HEK293 (cell line): ENCODE results near the gene ABAT.
"Not testable (repeated sequence)": the region's sequence is repeated elsewhere in the genome, so short reads cannot be mapped to it uniquely, and the experiment has no call there.

ENCODE experiments used
- CTCF ChIA-PET: fragments of 350-600 bp; formaldehyde crosslinking; extraction: SDS; loops from one replicate; lab custom pipeline; 2021; ENCODE audit warnings: antibody characterized with exemption; lab: Yijun Ruan, JAX
- POLR2A ChIA-PET: fragments of 300-600 bp; formaldehyde crosslinking; extraction: SDS; loops from one replicate; lab custom pipeline; 2020; ENCODE audit warnings: antibody characterized with exemption, inconsistent platforms; lab: Yijun Ruan, JAX
- H3K27ac ChIP-seq: fragments of 200-500 bp; sonication (Bioruptor generic); 2 replicates; pipeline ENCODE4 v1.5.1; 2014; ENCODE audit warnings: low read depth, low read length, control low read depth, inconsistent platforms; ENCODE audit errors: extremely low read depth
- H3K36me3 ChIP-seq, 2 experiments: fragments of 200-500 bp in 1 of 2; sonication (Bioruptor generic) in 1 of 2; 1 replicate in 1 of 2; 2 replicates in 1 of 2; pipeline ENCODE4 v1.5.1; 2014 to 2017; ENCODE audit warnings: inconsistent platforms in 2 of 2, low read length in 2 of 2; ENCODE audit not compliant: control insufficient read depth in 2 of 2, insufficient read depth in 1 of 2
- H3K4me1 ChIP-seq: fragments of 200-500 bp; sonication (Bioruptor generic); 2 replicates; pipeline ENCODE4 v1.5.1; 2014; ENCODE audit warnings: mild to moderate bottlenecking, low read length, inconsistent platforms; ENCODE audit not compliant: control insufficient read depth, insufficient read depth
- H3K4me3 ChIP-seq: 2 replicates; pipeline ENCODE4 v1.5.1; 2011; ENCODE audit warnings: low read depth, mild to moderate bottlenecking, control low read depth, low read length, moderate library complexity
- H3K9me3 ChIP-seq: fragments of 200-500 bp; sonication (Bioruptor generic); 2 replicates; pipeline ENCODE4 v1.5.1; 2014; ENCODE audit warnings: low read depth, low read length, inconsistent platforms; ENCODE audit not compliant: control insufficient read depth, insufficient read depth
- CTCF ChIP-seq: fragments of 450-650 bp; formaldehyde crosslinking; IDR thresholded peaks from 2 replicates; pipeline ENCODE4 v1.5.1; 2016; ENCODE audit warnings: missing biosample characterization, missing genetic modification characterization
- GLIS1 ChIP-seq: fragments of 450-650 bp; formaldehyde crosslinking; IDR thresholded peaks from 2 replicates; pipeline ENCODE4 v1.5.1; 2016; ENCODE audit warnings: missing biosample characterization, missing genetic modification characterization
- KLF8 ChIP-seq: fragments of 450-650 bp; formaldehyde crosslinking; IDR thresholded peaks from 2 replicates; pipeline ENCODE4 v1.5.1; 2016; ENCODE audit warnings: missing biosample characterization, missing genetic modification characterization
- PRDM6 ChIP-seq: fragments of 450-650 bp; formaldehyde crosslinking; IDR thresholded peaks from 2 replicates; pipeline ENCODE4 v1.5.1; 2017; ENCODE audit warnings: missing biosample characterization, missing genetic modification characterization
- SETDB1 ChIP-seq: IDR thresholded peaks from one replicate; pipeline ENCODE4 v1.6.1; 2017; ENCODE audit warnings: mild to moderate bottlenecking, low read length, moderate library complexity, mixed read lengths; ENCODE audit not compliant: insufficient read length
- SP3 ChIP-seq: fragments of 450-650 bp; formaldehyde crosslinking; IDR thresholded peaks from 2 replicates; pipeline ENCODE4 v1.5.1; 2016; ENCODE audit warnings: missing biosample characterization, missing genetic modification characterization
- TRIM28 ChIP-seq: IDR thresholded peaks from 2 replicates; pipeline ENCODE4 v1.6.1; 2011; ENCODE audit warnings: low read length, control low read depth, borderline replicate concordance
- ZBTB48 ChIP-seq: fragments of 450-650 bp; formaldehyde crosslinking; IDR thresholded peaks from 2 replicates; pipeline ENCODE4 v1.5.1; 2016; ENCODE audit warnings: missing biosample characterization, missing genetic modification characterization
- ZFP69B ChIP-seq: fragments of 450-650 bp; formaldehyde crosslinking; IDR thresholded peaks from 2 replicates; pipeline ENCODE4 v1.5.1; 2016; ENCODE audit warnings: missing biosample characterization, missing genetic modification characterization
- ZNF10 ChIP-seq: fragments of 450-650 bp; formaldehyde crosslinking; IDR thresholded peaks from 2 replicates; pipeline ENCODE4 v1.5.1; 2017; ENCODE audit warnings: missing biosample characterization, missing genetic modification characterization
- ZNF132 ChIP-seq: fragments of 450-650 bp; formaldehyde crosslinking; IDR thresholded peaks from 2 replicates; pipeline ENCODE4 v1.5.1; 2017; ENCODE audit warnings: missing biosample characterization, missing genetic modification characterization, borderline replicate concordance
- ZNF18 ChIP-seq: fragments of 450-650 bp; formaldehyde crosslinking; IDR thresholded peaks from 2 replicates; pipeline ENCODE4 v1.5.1; 2016; ENCODE audit warnings: missing biosample characterization, missing genetic modification characterization
- ZNF202 ChIP-seq: fragments of 450-650 bp; formaldehyde crosslinking; IDR thresholded peaks from 2 replicates; pipeline ENCODE4 v1.5.1; 2016; ENCODE audit warnings: missing biosample characterization, missing genetic modification characterization, borderline replicate concordance
- ZNF266 ChIP-seq: fragments of 450-650 bp; formaldehyde crosslinking; IDR thresholded peaks from 2 replicates; pipeline ENCODE4 v1.5.1; 2016; ENCODE audit warnings: missing biosample characterization, missing genetic modification characterization, low read depth
- ZNF280C ChIP-seq: fragments of 450-650 bp; formaldehyde crosslinking; IDR thresholded peaks from 2 replicates; pipeline ENCODE4 v1.5.1; 2016; ENCODE audit warnings: missing biosample characterization, missing genetic modification characterization
- ZNF571 ChIP-seq: fragments of 450-650 bp; formaldehyde crosslinking; IDR thresholded peaks from 2 replicates; pipeline ENCODE4 v1.5.0; 2017; ENCODE audit warnings: missing biosample characterization, missing genetic modification characterization
- ZNF626 ChIP-seq: fragments of 450-650 bp; sonication (Bioruptor Pico); formaldehyde crosslinking; IDR thresholded peaks from 2 replicates; pipeline ENCODE4 v1.5.1; 2018; ENCODE audit warnings: missing biosample characterization, missing genetic modification characterization, inconsistent platforms
- ZNF654 ChIP-seq: fragments of 450-650 bp; formaldehyde crosslinking; IDR thresholded peaks from 2 replicates; pipeline ENCODE4 v1.5.1; 2016; ENCODE audit warnings: low read depth, missing biosample characterization, missing genetic modification characterization
- ZSCAN23 ChIP-seq: fragments of 450-650 bp; formaldehyde crosslinking; IDR thresholded peaks from 2 replicates; pipeline ENCODE4 v1.5.1; 2016; ENCODE audit warnings: missing biosample characterization, missing genetic modification characterization

The ABAT gene

GRCh38 chr16:8649829-8650554 is 24.4 kb upstream of the ABAT start:
- TF ChIP-seq SP3 (tag by site-specific recombination): no peak
- no peak for TF ChIP-seq ZSCAN23 (tag by site-specific recombination)
- TF ChIP-seq ZBTB48 (tag by site-specific recombination): no peak
- TF ChIP-seq ZNF626 (tag by site-specific recombination): no peak
- no peak for TF ChIP-seq KLF8 (tag by site-specific recombination)
- no peak for TF ChIP-seq ZNF202 (tag by site-specific recombination)
- no peak for TF ChIP-seq ZNF10 (tag by site-specific recombination)
- TF ChIP-seq ZNF132 (tag by site-specific recombination): no peak
- no peak for TF ChIP-seq ZNF266 (tag by site-specific recombination)
- TF ChIP-seq ZNF280C: no peak
- no peak for TF ChIP-seq ZFP69B (tag by site-specific recombination)
- Histone ChIP-seq H3K4me1 (no peaks in the 10 kb centered on the region), H3K36me3 (peaks cover 0 to 34% of the 10 kb centered on the region in 2 experiments; a peak in 1 of 3 replicates), H3K9me3 (no peaks in the 10 kb centered on the region), H3K4me3 (no peak overlapping the region), H3K27ac (no peak overlapping the region)
- POLR2A ChIA-PET: no interaction called here
- CTCF ChIA-PET: interaction anchor here (0.6 to 1.1 kb wide), 4 partner anchors 10 to 230 kb away, joined by 3 read pairs; no protein-coding TSS in a partner anchor

GRCh38 chr16:8651958-8652357 is 22.5 kb upstream of the ABAT start:
- not testable (repeated sequence) for H3K9me3 ChIP-seq, H3K4me3 ChIP-seq, H3K4me1 ChIP-seq, H3K27ac ChIP-seq
- ChIA-PET CTCF (interaction anchor here (0.6 to 1.4 kb wide), 4 partner anchors 70 to 264 kb away, joined by 3 to 4 read pairs (median 4); no protein-coding TSS in a partner anchor), POLR2A (interaction anchor here (0.7 kb wide), 1 partner anchor 232 kb away, joined by 4 read pairs; no protein-coding TSS in a partner anchor)
- 0 out of 2 replicates have a peak, but pooled peaks have one; percentile 14 for TF ChIP-seq CTCF (tag by site-specific recombination)
- H3K36me3 ChIP-seq: peaks cover 0 to 17% of the 10 kb centered on the region in 2 experiments; a peak in 1 of 3 replicates

GRCh38 chr16:8655184-8655717 is 19.2 kb upstream of the ABAT start:
- no peaks in the 10 kb centered on the region for H3K4me1 ChIP-seq

More at GRCh38 chr16:8655184-8655717, 19.2 kb upstream of the ABAT start:
- Histone ChIP-seq H3K27ac (no peak overlapping the region), H3K36me3 (no peaks in the 10 kb centered on the region), H3K9me3 (no peaks in the 10 kb centered on the region), H3K4me3 (no peak overlapping the region)
- CTCF ChIA-PET: interaction anchor here (0.6 to 3.3 kb wide), 11 partner anchors 9 to 1192 kb away, joined by 3 to 9 read pairs (median 3); no protein-coding TSS in a partner anchor
- TF ChIP-seq SETDB1: peak; percentile 31
- TF ChIP-seq ZNF654 (tag by site-specific recombination): peak; percentile 25; the same call in 1 of the 2 replicates
- peak; percentile 53 for TF ChIP-seq GLIS1
- no peak for TF ChIP-seq PRDM6 (tag by site-specific recombination)
- TF ChIP-seq ZNF10 (tag by site-specific recombination): peak; percentile 63; the same call in 1 of the 2 replicates
- TF ChIP-seq TRIM28: peak; percentile 67; the same call in 1 of the 2 replicates
- TF ChIP-seq ZNF18 (tag by site-specific recombination): no peak
- no peak for TF ChIP-seq ZNF571 (tag by site-specific recombination)
- POLR2A ChIA-PET: no interaction called here
